GM23338 (cell line): Measurements from ENCODE around the gene DIO3. TPM values are rescaled to one million over a fixed set of nuclear protein-coding genes. Genes with fewer than 3 reads are reported as not detected.

Source experiments
- ATAC-seq: fragments of 200-7000 bp; cut with Tn5 transposase; 3 replicates; pipeline ENCODE4 v1.9.1; 2020
- DNase-seq: peaks from one replicate; pipeline ENCODE4 v3.0.0-alpha.2; 2015; ENCODE audit warnings: low spot score
- H2AFZ ChIP-seq: fragments of 200-600 bp; sonication (generic); 2 replicates; pipeline ENCODE4 v1.8.0; 2016; ENCODE audit warnings: antibody characterized with exemption, mild to moderate bottlenecking, moderate library complexity
- H3F3A ChIP-seq: fragments of 200-600 bp; sonication (generic); replicated peaks from 2 replicates; pipeline ENCODE4 v1.8.0; 2017; ENCODE audit warnings: antibody characterized with exemption, mixed run types, low read depth
- H3K27ac ChIP-seq: fragments of 200-600 bp; sonication (generic); 2 replicates; pipeline ENCODE4 v1.6.1; 2016; ENCODE audit warnings: low read depth
- H3K27me3 ChIP-seq: fragments of 200-600 bp; sonication (generic); 2 replicates; pipeline ENCODE4 v1.8.0; 2016; ENCODE audit warnings: mild to moderate bottlenecking, mixed run types, moderate library complexity; ENCODE audit not compliant: insufficient read depth
- H3K36me3 ChIP-seq: fragments of 200-600 bp; sonication (generic); 2 replicates; pipeline ENCODE4 v1.8.0; 2016; ENCODE audit warnings: mild to moderate bottlenecking; ENCODE audit not compliant: insufficient read depth
- H3K4me1 ChIP-seq: fragments of 200-600 bp; sonication (generic); 2 replicates; pipeline ENCODE4 v1.8.0; 2016; ENCODE audit warnings: mild to moderate bottlenecking, moderate library complexity; ENCODE audit not compliant: insufficient read depth
- H3K4me2 ChIP-seq: fragments of 200-600 bp; sonication (generic); 2 replicates; pipeline ENCODE4 v1.7.1; 2017; ENCODE audit warnings: mixed run types
- H3K4me3 ChIP-seq: fragments of 200-600 bp; sonication (generic); 2 replicates; pipeline ENCODE4 v1.6.1; 2016; ENCODE audit warnings: mixed run types
- H3K79me2 ChIP-seq: fragments of 200-600 bp; sonication (generic); replicated peaks from 2 replicates; pipeline ENCODE4 v1.8.0; 2017; ENCODE audit warnings: mild to moderate bottlenecking; ENCODE audit not compliant: insufficient read depth
- H3K9me2 ChIP-seq: fragments of 200-600 bp; sonication (generic); 2 replicates; pipeline ENCODE4 v1.8.0; 2017; ENCODE audit not compliant: insufficient read depth
- H4K20me1 ChIP-seq: fragments of 200-600 bp; sonication (generic); replicated peaks from 2 replicates; pipeline ENCODE4 v1.8.0; 2017; ENCODE audit warnings: mild to moderate bottlenecking; ENCODE audit not compliant: insufficient read depth
- H3K27ac Mint-ChIP-seq: 2 replicates; pipeline ENCODE4 v1.8.0; 2020; ENCODE audit warnings: inconsistent platforms, mild to moderate bottlenecking, moderate library complexity, mixed read lengths
- H3K27me3 Mint-ChIP-seq: 3 replicates; pipeline ENCODE4 v1.8.0; 2022; ENCODE audit warnings: low read depth, mild to moderate bottlenecking, moderate library complexity, mixed read lengths, inconsistent platforms; ENCODE audit not compliant: insufficient read depth, poor library complexity
- H3K36me3 Mint-ChIP-seq: 3 replicates; pipeline ENCODE4 v1.8.0; 2021; ENCODE audit warnings: low read depth, mild to moderate bottlenecking, inconsistent platforms, moderate library complexity, mixed read lengths
- H3K4me1 Mint-ChIP-seq: 3 replicates; pipeline ENCODE4 v1.8.0; 2020; ENCODE audit warnings: mild to moderate bottlenecking, inconsistent platforms, mixed read lengths
- H3K4me3 Mint-ChIP-seq: 3 replicates; pipeline ENCODE4 v1.8.0; 2021; ENCODE audit warnings: moderate library complexity, mild to moderate bottlenecking, inconsistent platforms, mixed read lengths
- H3K9me3 Mint-ChIP-seq: 3 replicates; pipeline ENCODE4 v1.8.0; 2020; ENCODE audit warnings: moderate library complexity, mild to moderate bottlenecking, inconsistent platforms, mixed read lengths
- CTCF ChIP-seq, 2 experiments: fragments of 200-600 bp in 1 of 2; sonication (generic) in 1 of 2; conservative IDR thresholded peaks; 2 replicates each; pipeline versions ENCODE4 v1.5.1 to v1.6.1; 2016 to 2017; ENCODE audit warnings: antibody characterized with exemption in 2 of 2, low read depth in 2 of 2, mild to moderate bottlenecking in 2 of 2, moderate library complexity in 1 of 2
- ETS1 ChIP-seq: IDR thresholded peaks from 2 replicates; pipeline ENCODE4 v1.6.1; 2016; ENCODE audit warnings: antibody characterized with exemption
- JUNB ChIP-seq: IDR thresholded peaks from one replicate; pipeline ENCODE4 v1.6.1; 2016; ENCODE audit warnings: antibody characterized with exemption; ENCODE audit not compliant: unreplicated experiment
- POLR2AphosphoS5 ChIP-seq: IDR thresholded peaks from 2 replicates; pipeline ENCODE4 v1.6.1; 2016; ENCODE audit warnings: antibody characterized with exemption, low read depth
- STAT1 ChIP-seq: IDR thresholded peaks from one replicate; pipeline ENCODE4 v1.6.1; 2016; ENCODE audit warnings: antibody characterized with exemption; ENCODE audit not compliant: unreplicated experiment
- ZNF114 ChIP-seq: fragments of 250-450 bp; sonication (Bioruptor Pico); IDR thresholded peaks from 2 replicates; pipeline ENCODE4 v1.5.0; 2020; ENCODE audit warnings: mild to moderate bottlenecking, moderate library complexity
- ZNF462 ChIP-seq: fragments of 250-450 bp; sonication (Bioruptor Pico); IDR thresholded peaks from 2 replicates; pipeline ENCODE4 v1.5.0; 2020; ENCODE audit warnings: mild to moderate bottlenecking, moderate library complexity
- polyA plus RNA-seq: library from polyadenylated mRNA; unstranded; fragments of >200 nt; fragmentation: Nextera tagmentation; extraction: Ambion mirVana; gene quantifications from 2 replicates; pipeline ENCODE4 v1.2.1, GENCODE V29; 2016
- total RNA-seq: library from RNA; depleted of rRNA; stranded (reverse); fragments of >200 nt; shearing (Covaris generic); gene quantifications from 2 replicates; pipeline ENCODE4 v1.2.3, GENCODE V29; 2014

The DIO3 gene
- total and polyA plus RNA-seq, 2 experiments from 2014 or later, result 0.10 to 0.28 TPM

- no peak for TF ChIP-seq CTCF (conservative IDR thresholded peaks at IDR 0.05; ENCODE audit: low read depth in 2 of 2)
- no peak for TF ChIP-seq ZNF114
- no peak for TF ChIP-seq JUNB
- TF ChIP-seq POLR2AphosphoS5, result no peak
- TF ChIP-seq STAT1, result no peak
- no peak for TF ChIP-seq ZNF462
These were observed 35.4 kb upstream of the DIO3 start (continued) for GRCh38 chr14:101525640-101526527.

GRCh38 chr14:101527987-101528386, 33.3 kb upstream of the DIO3 start:
- ATAC-seq (no peak), DNase-seq (no peak)
- H3K9me3 Mint-ChIP-seq, result peaks cover 3% of the 10 kb centered on the region; the same call in 1 of the 3 replicates
- no peak overlapping the region for H3K27ac Mint-ChIP-seq
- H3K4me1 Mint-ChIP-seq, result peaks cover 7% of the 10 kb centered on the region
- no peaks in the 10 kb centered on the region; the same call in 2 of the 3 replicates for H3K36me3 Mint-ChIP-seq
- H3K27me3 Mint-ChIP-seq, result peaks cover 19% of the 10 kb centered on the region
- no peak overlapping the region for H2AFZ ChIP-seq
- no peaks in the 10 kb centered on the region for H3K79me2 ChIP-seq
- no peaks in the 10 kb centered on the region for H4K20me1 ChIP-seq
- no peak overlapping the region for H3K27ac ChIP-seq
- no peaks in the 10 kb centered on the region for H3K36me3 ChIP-seq
- H3K4me3 Mint-ChIP-seq, result no peak overlapping the region
- no peak overlapping the region for H3K4me3 ChIP-seq
- no peaks in the 10 kb centered on the region for H3K4me1 ChIP-seq
- H3K27me3 ChIP-seq, result no peaks in the 10 kb centered on the region
- no peaks in the 10 kb centered on the region for H3K9me2 ChIP-seq
- H3K4me2 ChIP-seq, result no peak overlapping the region
- no peaks in the 10 kb centered on the region for H3F3A ChIP-seq
- TF ChIP-seq JUNB (no peak), ETS1 (no peak), ZNF114 (no peak)
